Fibroblast of lung (primary cell): ENCODE results near the gene TAS1R1. TPM values are rescaled to one million over a fixed set of nuclear protein-coding genes. Genes with fewer than 3 reads are reported as not detected.

Experiments used
- DNase-seq, 2 donors: peaks; one replicate each; pipeline versions ENCODE4 v3.0.0 to v3.0.0-alpha.2; 2010; ENCODE audit warnings: low read depth in 2 of 2
- H2AFZ ChIP-seq: 2 replicates; pipeline ENCODE4 v1.5.1; 2012; ENCODE audit warnings: low read length, control low read depth, inconsistent platforms
- H3K27ac ChIP-seq: 2 replicates; pipeline ENCODE4 v1.5.1; 2011; ENCODE audit warnings: low read length, control low read depth; ENCODE audit not compliant: insufficient read depth
- H3K27me3 ChIP-seq: 2 replicates; pipeline ENCODE4 v1.5.1; 2011; ENCODE audit warnings: mild to moderate bottlenecking, low read length; ENCODE audit not compliant: control insufficient read depth, insufficient read depth
- H3K36me3 ChIP-seq: 2 replicates; pipeline ENCODE4 v1.5.1; 2011; ENCODE audit warnings: low read length; ENCODE audit not compliant: control insufficient read depth, insufficient read depth
- H3K4me1 ChIP-seq: 2 replicates; pipeline ENCODE4 v1.5.1; 2011; ENCODE audit warnings: low read length; ENCODE audit not compliant: control insufficient read depth, insufficient read depth; ENCODE audit errors: extremely low read depth
- H3K4me2 ChIP-seq: 2 replicates; pipeline ENCODE4 v1.5.1; 2011; ENCODE audit warnings: low read length, control low read depth; ENCODE audit not compliant: insufficient read depth; ENCODE audit errors: extremely low read depth
- H3K4me3 ChIP-seq, 4 experiments: fragments of 200-600 bp in 1 of 4; sonication (generic) in 1 of 4; replicated peaks in 1 of 4; 2 replicates each; pipeline ENCODE4 v1.5.1; 2011 to 2016; ENCODE audit warnings: low read length in 4 of 4, low read depth in 3 of 4, mild to moderate bottlenecking in 3 of 4, control low read depth in 2 of 4, inconsistent platforms in 1 of 4, mixed read lengths in 1 of 4; ENCODE audit not compliant: insufficient read depth in 1 of 4; ENCODE audit errors: control extremely low read depth in 1 of 4
- H3K79me2 ChIP-seq: 2 replicates; pipeline ENCODE4 v1.5.1; 2012; ENCODE audit warnings: mild to moderate bottlenecking, low read length, inconsistent platforms; ENCODE audit not compliant: control insufficient read depth, insufficient read depth
- H3K9ac ChIP-seq: 2 replicates; pipeline ENCODE4 v1.5.1; 2011; ENCODE audit warnings: mild to moderate bottlenecking, low read length, control low read depth; ENCODE audit not compliant: insufficient read depth
- H3K9me3 ChIP-seq: 2 replicates; pipeline ENCODE4 v1.5.1; 2012; ENCODE audit warnings: low read depth, low read length; ENCODE audit not compliant: control insufficient read depth, insufficient read depth
- H4K20me1 ChIP-seq: 2 replicates; pipeline ENCODE4 v1.5.1; 2011; ENCODE audit warnings: low read length; ENCODE audit not compliant: control insufficient read depth, insufficient read depth; ENCODE audit errors: extremely low read depth
- CTCF ChIP-seq, 2 donors: IDR thresholded peaks in 1 of 2; conservative IDR thresholded peaks in 1 of 2; 1 replicate in 1 of 2; 2 replicates in 1 of 2; pipeline ENCODE4 v1.5.1; 2011 to 2012; ENCODE audit warnings: low read length in 2 of 2, control low read depth in 1 of 2, inconsistent platforms in 1 of 2, low read depth in 1 of 2, mild to moderate bottlenecking in 1 of 2
- EZH2 ChIP-seq: IDR thresholded peaks from 2 replicates; pipeline ENCODE4 v1.5.1; 2012; ENCODE audit warnings: low read length, control low read depth, mild to moderate bottlenecking; ENCODE audit errors: missing control alignments
- polyA plus RNA-seq, 2 donors: library from polyadenylated mRNA; depleted of rRNA in 1 of 2; stranded (reverse) in 1 of 2; unstranded in 1 of 2; fragments of >200 nt; gene quantifications; 2 replicates each; pipeline ENCODE4 v1.2.1, GENCODE V29; 2011 to 2012; ENCODE audit warnings: missing spikeins in 1 of 2
- total RNA-seq: library from RNA; depleted of rRNA; stranded (reverse); fragments of >200 nt; gene quantifications from 2 replicates; pipeline ENCODE4 v1.2.1, GENCODE V29; 2014

TAS1R1 gene
- total and polyA plus RNA-seq, 2 donors (not counting 1 experiment from before 2014, with no cell fraction given): 0.10 to 0.17 TPM

GRCh38 chr1:6530504-6531160, 24.5 kb upstream of the TAS1R1 start:
- Histone ChIP-seq H3K79me2 (no peaks in the 10 kb centered on the region), H3K36me3 (peaks cover 29% of the 10 kb centered on the region), H3K9me3 (no peaks in the 10 kb centered on the region), H3K27ac (no peak overlapping the region), H3K4me2 (no peak overlapping the region), H3K4me1 (no peaks in the 10 kb centered on the region), H3K4me3 (no peak overlapping the region), H2AFZ (no peak overlapping the region), H3K9ac (no peak overlapping the region), H3K27me3 (no peaks in the 10 kb centered on the region), H4K20me1 (no peaks in the 10 kb centered on the region)
- DNase-seq: no peak
- no peak for TF ChIP-seq CTCF (conservative IDR thresholded peaks at IDR 0.05 in 1 of 2, IDR thresholded peaks at IDR 0.05 in 1 of 2; ENCODE audit: low read depth in 1 of 2, low read length in 2 of 2)
- no peak for TF ChIP-seq EZH2

GRCh38 chr1:6531996-6532395, 23.1 kb upstream of the TAS1R1 start:
- no peak overlapping the region for H2AFZ ChIP-seq
- H3K79me2 ChIP-seq: no peaks in the 10 kb centered on the region
- H3K4me1 ChIP-seq: no peaks in the 10 kb centered on the region
- H3K36me3 ChIP-seq: peaks cover 19% of the 10 kb centered on the region
- no peaks in the 10 kb centered on the region for H3K27me3 ChIP-seq
- no peak overlapping the region for H3K4me3 ChIP-seq
- H3K27ac ChIP-seq: no peak overlapping the region
- no peaks in the 10 kb centered on the region for H4K20me1 ChIP-seq
- H3K9me3 ChIP-seq: no peaks in the 10 kb centered on the region
- no peak for TF ChIP-seq EZH2
- no peak for TF ChIP-seq CTCF (conservative IDR thresholded peaks at IDR 0.05 in 1 of 2, IDR thresholded peaks at IDR 0.05 in 1 of 2; ENCODE audit: low read depth in 1 of 2, low read length in 2 of 2)
- H3K4me2 ChIP-seq: no peak overlapping the region
- no peak for DNase-seq
- H3K9ac ChIP-seq: no peak overlapping the region

GRCh38 chr1:6534248-6534822, 20.8 kb upstream of the TAS1R1 start:
- H2AFZ ChIP-seq: no peak overlapping the region
- no peaks in the 10 kb centered on the region for H3K4me1 ChIP-seq
- peaks cover 13% of the 10 kb centered on the region for H3K36me3 ChIP-seq
- no peaks in the 10 kb centered on the region for H3K9me3 ChIP-seq
- TF ChIP-seq CTCF (conservative IDR thresholded peaks at IDR 0.05 in 1 of 2, IDR thresholded peaks at IDR 0.05 in 1 of 2; ENCODE audit: low read depth in 1 of 2, low read length in 2 of 2) (no peak), EZH2 (no peak)
- H3K9ac ChIP-seq: no peak overlapping the region
- peaks cover 3% of the 10 kb centered on the region for H4K20me1 ChIP-seq
- H3K4me3 ChIP-seq: no peak overlapping the region
- H3K79me2 ChIP-seq: no peaks in the 10 kb centered on the region
- DNase-seq: no peak
- no peaks in the 10 kb centered on the region for H3K27me3 ChIP-seq
- H3K4me2 ChIP-seq: no peak overlapping the region
- no peak overlapping the region for H3K27ac ChIP-seq
